OCI-M2 (cell line): ENCODE results near the gene RIMBP3C.
"Not testable (repeated sequence)": the region's sequence is repeated elsewhere in the genome, so short reads cannot be mapped to it uniquely, and the experiment has no call there.

ENCODE experiments used
- DNase-seq: peaks from one replicate; lab custom pipeline; 2025; ENCODE audit not compliant: unreplicated experiment; lab: John Stamatoyannopoulos, UW

RIMBP3C gene

GRCh38 chr22:21551361-21551760, at the start of gene RIMBP3C:
RIMBP3C (minus strand) TSS chr22:21551461; CDS start chr22:21550976, 485 bp downstream.
- not testable (repeated sequence) for DNase-seq

- no peak for DNase-seq
Measured at GRCh38 chr22:21599053-21599893, 48.0 kb upstream of the RIMBP3C start.

GRCh38 chr22:21598302-21598701, 47.0 kb upstream of the RIMBP3C start:
- DNase-seq, result no peak

- DNase-seq, result not testable (repeated sequence)
Measured at GRCh38 chr22:21596356-21597135, 45.3 kb upstream of the RIMBP3C start.

- DNase-seq, result no peak
Measured at GRCh38 chr22:21594865-21595452, 43.7 kb upstream of the RIMBP3C start.

GRCh38 chr22:21593406-21594232, 42.4 kb upstream of the RIMBP3C start:
- DNase-seq, result no peak

- no peak for DNase-seq
Measured at GRCh38 chr22:21592422-21592821, 41.2 kb upstream of the RIMBP3C start.

GRCh38 chr22:21591695-21592094, 40.4 kb upstream of the RIMBP3C start:
- no peak for DNase-seq

- DNase-seq, result no peak
Measured at GRCh38 chr22:21590809-21591641, 39.8 kb upstream of the RIMBP3C start.

GRCh38 chr22:21589396-21589795, 38.1 kb upstream of the RIMBP3C start:
- no peak for DNase-seq

- DNase-seq, result no peak
Measured at GRCh38 chr22:21587803-21588611, 36.7 kb upstream of the RIMBP3C start.

- no peak for DNase-seq
Measured at GRCh38 chr22:21585389-21585788, 34.1 kb upstream of the RIMBP3C start.

GRCh38 chr22:21582801-21583740, 31.8 kb upstream of the RIMBP3C start:
- no peak for DNase-seq

- DNase-seq, result not testable (repeated sequence)
Measured at GRCh38 chr22:21581009-21581713, 29.9 kb upstream of the RIMBP3C start.

- DNase-seq, result not testable (repeated sequence)
Measured at GRCh38 chr22:21580623-21581007, 29.4 kb upstream of the RIMBP3C start.

GRCh38 chr22:21579474-21579851, 28.2 kb upstream of the RIMBP3C start:
- no peak for DNase-seq

- DNase-seq, result no peak
Measured at GRCh38 chr22:21573750-21574494, 22.7 kb upstream of the RIMBP3C start.
